NAMALWA (cell line): ENCODE data around the gene KCNAB1.

ENCODE experiments used
- DNase-seq: peaks from one replicate; pipeline ENCODE4 v3.0.0-alpha.2; 2015; ENCODE audit warnings: low spot score

The KCNAB1 gene

DNA sequence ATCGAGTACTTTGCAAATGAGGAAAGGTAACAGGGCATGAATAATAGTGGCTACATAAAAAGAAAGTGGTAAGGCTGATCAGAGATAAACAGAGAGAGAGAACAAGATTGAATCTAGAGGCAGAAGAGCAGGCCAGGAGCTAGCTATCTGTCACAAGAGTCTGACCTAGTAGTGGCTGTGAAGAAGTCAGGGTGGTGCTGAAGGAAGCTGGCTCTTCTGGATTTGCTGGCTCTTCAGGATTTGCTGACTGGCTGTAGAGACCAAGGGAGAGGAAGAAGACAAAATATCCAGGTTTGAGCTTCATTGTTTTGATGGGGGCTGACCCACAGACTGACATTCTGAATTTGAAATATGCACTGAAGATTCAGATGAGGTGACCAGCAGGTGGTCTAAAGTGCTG lies 292.2 kb downstream of the KCNAB1 start:
- no peak for DNase-seq

DNA sequence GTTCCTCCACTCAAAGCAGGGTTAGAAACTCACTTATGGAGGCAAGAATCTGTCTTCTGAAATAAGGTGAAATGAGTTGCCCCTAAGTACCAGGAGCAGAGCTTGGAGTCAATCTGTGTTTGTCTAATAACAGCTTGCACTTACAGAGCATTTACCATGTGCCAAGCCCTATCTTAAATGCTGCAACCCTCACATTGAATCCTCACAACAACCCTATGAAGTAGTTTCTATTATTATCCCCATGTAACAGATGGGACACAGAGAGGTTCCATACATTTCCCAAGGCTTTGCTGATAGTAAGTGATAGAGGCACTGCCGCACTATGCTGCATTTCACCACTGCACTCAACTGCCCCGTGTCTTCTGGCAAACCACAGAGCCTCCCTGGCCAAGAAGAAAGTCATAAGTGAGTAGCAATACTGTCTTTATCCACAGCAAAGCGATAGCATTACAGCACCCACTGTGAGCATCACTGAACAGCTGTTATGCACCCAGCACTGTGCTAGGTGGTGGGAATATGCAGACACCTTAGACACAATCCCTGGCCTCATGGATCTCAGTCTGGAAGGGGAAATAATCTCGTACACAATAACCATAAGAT lies 293.0 kb downstream of the KCNAB1 start:
- no peak for DNase-seq

DNA sequence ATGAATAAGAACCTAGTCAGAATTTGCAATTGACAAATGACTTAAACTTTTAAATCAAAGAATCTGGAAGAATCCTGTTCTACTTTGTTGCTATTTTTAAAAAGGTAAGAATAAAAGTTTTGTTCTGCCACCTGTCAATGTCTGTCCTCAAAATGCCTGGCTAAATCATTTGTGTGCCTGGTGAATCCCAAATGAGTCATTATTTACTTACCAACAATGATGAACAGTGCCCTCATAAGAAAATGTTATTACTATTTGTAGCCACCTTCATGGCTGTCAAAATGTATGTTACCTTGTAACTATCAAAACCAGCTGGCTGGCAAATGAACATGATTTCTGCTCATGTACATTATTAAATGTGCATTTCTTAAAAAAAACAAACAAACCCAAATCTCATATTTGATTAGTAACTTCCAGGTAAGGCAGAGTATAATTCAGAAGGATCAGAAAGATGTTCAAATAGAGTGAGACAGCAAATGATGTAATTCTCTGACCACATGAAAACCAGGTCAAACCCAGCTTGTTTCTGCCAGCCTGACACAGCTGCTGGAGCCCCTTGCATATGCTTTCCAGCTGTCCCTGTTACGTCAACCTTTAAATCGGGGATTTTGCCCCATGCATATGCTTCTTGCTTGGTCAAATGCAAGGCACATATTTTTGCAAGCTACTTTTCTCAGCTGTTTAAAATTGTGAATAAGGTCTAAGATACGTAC lies 296.6 kb downstream of the KCNAB1 start:
- no peak for DNase-seq

DNA sequence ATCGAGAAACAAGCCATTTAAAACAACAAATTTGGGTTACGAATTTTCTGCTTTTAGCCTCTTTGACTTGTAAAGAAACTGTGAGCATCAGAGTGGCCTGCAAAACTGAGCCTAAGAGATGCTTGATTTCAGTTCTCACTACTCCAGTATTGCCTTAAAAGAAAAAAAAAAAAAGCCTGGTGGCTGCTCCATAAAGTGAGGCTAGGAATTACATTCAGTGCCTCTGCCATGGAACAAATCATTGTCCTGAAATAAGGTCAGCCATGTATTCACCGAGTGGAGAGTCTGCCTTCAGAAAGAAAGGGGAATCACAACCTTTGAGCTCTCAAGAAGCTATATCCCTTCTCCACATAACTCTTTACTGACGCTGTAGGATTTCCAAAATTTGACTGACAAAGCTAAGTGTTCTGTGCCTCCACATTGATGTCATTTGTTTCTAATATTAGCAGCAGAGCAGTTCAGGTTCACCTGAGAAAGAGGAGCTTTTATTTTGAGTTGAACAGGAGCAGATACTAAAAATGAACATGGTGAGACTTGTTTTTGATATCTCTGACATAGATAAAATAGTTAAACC lies 297.3 kb downstream of the KCNAB1 start:
- DNase-seq = no peak

DNA sequence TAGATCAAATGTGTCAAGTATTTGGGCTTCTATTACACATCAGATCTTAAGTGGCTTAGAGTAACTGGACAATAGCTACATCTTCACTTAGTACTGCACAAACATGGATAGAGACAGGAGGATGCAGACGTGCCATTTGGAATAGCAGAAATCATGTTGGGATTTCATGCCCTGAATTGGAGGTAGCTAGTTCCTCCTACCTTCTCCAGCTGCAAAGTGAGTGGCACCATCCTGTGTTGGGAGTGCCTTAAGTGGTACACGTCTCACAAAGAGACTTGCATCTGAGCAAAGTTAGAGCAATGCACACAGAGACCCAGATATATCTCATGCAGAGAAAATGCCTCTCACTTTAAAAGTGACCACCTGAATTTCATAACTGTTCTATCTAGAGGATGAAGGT lies 298.1 kb downstream of the KCNAB1 start:
- DNase-seq = no peak

DNA sequence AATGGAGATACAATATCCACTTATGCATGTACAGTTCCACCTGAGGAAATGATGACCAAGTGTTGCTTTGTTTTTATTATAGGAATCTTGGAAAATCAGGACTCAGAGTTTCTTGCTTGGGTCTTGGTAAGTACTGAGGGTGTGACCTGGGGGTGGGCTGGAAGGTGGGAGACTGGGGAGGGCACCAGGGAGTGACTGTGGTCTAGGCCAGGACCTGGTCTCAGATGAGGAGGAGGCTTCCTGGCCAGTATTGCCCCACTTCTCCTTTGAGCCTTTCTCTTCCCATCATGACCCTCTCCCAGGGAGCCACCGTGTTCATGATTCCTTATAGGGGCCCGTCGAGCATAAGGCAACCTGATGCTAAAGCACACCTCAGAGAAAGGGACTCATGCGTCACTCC lies 301.2 kb downstream of the KCNAB1 start:
- no peak for DNase-seq

DNA sequence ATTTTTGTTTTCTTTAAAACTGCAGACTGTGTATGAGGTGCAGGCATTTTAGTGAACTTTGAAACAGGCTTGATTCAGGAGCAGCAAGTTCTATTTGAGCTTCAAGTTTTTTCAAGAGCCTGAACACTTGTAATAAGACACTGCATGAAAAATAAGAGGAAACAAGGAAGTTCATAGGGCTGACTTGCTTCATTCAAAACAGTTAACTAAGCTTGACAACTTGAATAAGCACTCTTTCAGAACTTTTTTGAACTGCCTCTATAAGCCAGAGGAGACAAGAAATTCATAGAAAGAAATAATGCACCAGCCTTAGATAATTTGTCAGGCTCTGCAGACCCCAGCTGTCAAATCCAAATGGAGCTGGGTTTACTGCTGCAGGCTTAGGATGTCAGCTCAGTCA lies 304.4 kb downstream of the KCNAB1 start:
- no peak for DNase-seq

DNA sequence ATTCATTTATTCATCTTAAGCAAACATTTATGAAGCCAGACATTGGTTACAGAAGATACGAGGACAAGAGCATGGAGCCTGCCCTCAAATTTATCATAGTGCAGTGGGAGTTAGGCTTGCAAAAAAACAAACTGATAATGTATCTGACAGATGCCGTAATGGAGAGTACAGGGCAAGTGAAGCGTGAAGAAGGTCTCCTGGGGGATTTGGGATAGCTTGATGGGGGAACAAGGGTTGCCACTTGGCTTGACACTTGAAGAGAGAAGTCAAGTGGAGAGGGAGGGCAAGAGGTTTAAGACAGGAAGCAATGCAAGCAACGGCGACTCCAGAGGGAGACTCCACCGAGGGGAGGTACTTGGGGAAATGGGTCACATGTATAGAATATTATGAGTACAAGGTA lies 305.3 kb downstream of the KCNAB1 start:
- no peak for DNase-seq

DNA sequence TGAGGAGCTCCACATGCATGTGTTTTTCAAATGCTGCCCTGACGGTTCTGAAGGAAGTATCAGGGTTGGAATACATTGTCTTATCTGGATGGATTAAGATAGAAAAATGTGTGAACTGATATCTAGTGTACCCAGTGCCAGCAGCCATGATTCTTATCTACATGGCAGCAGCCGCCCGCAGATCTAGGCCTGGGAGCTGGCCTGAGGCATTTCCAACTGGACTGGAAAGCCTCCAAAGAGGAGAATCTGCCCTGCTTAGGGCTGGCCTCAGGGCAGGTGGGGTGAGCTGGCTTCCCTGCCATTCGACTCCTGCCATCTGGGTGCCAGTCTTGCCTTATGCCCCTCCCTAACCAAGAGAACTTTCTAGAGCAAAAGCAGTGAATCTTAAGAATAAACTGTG lies 308.7 kb downstream of the KCNAB1 start:
- DNase-seq = no peak

DNA sequence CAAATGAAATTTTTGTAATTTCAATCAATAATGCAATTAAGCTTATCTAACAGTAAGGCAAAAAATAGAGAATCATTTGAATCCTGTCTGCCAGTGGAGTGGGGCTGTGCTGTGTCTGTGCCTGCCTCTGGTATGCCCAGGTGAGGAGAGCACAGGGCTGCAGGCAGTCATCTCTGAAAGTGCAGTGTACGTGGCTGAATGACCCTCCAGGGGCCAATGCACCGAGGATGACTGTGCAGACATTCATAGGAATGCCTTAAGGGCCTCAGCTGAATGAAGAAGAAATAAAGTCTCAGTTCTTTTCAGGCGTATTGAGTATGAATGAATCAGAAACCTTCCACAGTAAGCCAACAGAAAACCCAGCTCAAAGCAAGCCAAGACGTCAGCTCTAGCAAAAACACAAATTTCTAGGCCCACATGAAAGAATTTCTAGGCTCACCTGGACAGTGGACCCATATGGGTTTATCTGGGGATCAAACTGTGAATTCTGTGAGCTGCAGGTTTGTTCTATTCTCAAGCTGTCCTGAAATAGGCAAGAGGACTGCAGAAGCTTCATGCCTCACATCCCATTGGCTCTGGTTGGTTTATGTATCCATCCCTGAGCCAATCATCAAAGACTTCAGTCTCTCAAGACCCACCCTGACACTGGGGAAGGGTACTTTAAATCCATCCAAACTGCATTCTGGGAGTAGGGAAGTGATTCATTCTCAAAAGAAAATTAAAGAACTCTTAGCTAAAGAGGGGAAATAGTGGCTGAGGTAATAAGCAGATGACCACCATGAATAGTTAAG lies 311.2 kb downstream of the KCNAB1 start:
- DNase-seq = no peak

DNA sequence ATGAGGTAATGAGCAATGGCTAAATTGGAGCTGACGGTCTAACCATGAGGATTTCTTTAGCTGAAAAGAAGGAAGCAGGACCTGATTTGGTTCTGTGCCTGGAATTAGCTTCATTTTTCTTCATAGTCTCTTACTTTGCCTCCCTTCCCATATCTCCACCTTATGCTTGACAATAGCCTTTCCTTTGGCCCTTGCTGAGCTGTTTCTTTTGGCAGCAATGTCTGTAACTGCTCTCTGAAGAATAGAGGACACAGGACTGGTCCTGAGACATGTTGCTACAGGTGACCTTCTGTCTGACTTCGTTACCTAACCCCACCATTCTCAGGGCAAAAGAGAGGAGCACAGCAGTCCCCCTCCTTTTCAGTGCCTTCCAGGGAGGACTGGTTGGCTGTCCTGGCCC lies 312.2 kb downstream of the KCNAB1 start:
- no peak for DNase-seq

DNA sequence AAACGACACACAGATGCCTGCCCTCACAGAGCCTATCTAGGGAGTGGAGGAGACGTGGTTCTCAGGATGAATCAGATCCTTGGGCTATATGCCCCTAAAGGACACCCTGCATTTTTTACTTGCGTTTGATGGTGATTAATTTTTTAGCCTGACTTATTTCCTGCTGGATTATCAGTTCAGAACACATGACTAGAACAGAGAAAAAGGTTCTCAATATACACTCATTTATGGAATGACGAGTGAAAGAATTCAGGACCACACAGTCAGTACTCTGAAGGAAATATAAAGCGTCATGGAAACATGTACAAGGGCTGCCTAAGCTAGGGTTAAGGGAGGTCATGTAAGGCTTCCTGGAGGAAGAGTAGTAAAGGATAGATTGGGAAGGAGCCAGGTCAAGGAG lies 312.8 kb downstream of the KCNAB1 start:
- DNase-seq = no peak

DNA sequence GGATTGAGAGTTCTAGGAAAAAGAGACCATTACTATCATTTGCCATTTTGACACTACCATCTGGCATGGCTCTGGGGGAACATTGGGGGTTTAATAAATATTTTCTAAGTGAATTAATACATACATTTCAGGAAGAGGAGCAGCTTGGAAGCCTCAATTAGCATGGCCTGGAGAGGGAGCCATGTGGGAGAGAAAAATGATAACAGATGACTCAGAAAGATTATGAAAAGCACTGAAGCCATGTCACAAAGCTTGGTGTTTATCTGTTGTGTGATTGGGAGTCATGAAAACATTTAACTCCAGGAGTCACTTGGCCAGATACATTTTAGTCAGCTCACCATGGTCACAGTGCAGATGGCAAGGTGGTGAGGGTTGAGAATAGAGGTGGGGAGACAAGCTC lies 313.5 kb downstream of the KCNAB1 start:
- no peak for DNase-seq

DNA sequence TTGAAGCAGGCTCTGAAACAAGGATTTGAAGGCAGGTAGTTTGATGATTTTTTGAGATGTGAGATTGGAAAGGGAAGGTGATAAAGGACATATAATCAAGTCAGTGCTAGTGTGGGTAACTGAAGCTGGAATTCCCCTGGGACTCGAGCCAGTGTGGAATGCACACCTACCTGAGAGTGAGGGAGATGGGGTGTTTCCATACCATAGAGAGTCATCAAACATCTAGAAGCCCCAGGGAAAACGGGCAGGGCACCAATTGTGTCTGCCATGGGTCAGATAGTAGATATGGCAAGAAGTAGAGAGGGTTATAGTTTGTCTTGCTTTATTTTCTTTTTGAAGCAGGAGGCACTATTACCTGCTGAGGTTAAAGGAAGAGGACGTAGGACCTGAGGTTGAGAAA lies 314.5 kb downstream of the KCNAB1 start:
- DNase-seq = no peak

DNA sequence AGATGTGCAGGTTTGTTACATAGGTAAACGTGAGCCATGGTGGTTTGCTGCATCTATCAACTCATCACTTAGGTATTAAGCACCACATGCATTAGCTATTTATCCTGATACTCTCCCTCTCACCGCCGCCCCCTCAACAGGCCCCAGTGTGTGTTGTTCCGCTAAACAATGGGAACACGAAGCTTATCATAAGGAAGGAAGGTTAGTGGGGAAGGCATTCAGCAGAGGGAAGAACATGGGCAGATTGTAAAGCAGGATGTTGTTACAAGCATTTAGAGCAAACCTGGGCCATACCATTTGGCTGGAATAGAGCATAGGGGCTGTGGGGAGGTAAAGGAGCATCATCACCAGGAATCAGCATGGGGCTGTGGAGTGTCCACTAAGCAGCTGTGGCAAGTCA lies 322.7 kb downstream of the KCNAB1 start:
- no peak for DNase-seq

DNA sequence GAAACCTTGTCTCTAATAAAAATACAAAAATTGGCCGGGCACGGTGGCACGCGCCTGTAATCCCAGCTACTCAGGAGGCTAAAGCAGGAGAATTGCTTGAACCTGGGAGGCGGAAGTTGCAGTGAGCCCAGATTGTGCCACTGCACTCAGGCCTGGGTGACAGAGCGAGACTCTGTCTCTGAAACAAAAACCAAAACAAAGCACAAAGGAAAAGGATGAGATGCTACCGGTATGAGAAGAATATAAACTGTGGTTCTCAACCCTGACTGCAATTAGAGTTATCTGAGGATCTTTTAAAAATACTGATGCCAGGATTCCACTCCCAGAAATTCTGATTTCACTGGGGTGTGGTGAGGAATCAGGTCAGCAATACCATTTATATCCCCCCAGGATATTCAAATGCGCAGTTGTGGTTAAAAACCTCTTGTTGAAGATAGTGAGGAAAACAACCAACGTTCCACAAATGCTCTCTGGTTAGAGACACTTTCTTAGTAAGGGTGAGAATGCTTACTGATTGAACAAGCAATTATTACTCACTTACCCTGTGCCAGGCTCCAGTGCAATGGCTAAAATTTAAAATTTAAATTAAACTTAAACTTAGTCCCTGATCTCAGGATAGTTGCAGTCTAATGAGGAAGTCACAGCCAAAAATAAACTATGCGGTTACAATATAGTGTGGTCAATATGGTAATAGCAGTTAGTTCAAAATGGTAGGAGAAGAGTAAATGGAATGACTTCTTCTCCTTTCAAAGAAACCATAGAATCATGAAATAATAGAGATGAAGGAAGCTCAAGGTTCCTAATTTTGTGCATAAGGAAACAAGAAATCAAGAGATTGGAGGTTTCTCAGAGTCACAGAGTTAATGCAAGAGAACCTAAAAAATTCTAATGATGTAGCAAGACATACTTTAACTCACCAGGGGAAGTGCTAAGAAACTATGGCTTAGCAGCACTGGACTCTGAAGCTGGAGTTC lies 325.0 kb downstream of the KCNAB1 start:
- DNase-seq = peak; percentile 8

DNA sequence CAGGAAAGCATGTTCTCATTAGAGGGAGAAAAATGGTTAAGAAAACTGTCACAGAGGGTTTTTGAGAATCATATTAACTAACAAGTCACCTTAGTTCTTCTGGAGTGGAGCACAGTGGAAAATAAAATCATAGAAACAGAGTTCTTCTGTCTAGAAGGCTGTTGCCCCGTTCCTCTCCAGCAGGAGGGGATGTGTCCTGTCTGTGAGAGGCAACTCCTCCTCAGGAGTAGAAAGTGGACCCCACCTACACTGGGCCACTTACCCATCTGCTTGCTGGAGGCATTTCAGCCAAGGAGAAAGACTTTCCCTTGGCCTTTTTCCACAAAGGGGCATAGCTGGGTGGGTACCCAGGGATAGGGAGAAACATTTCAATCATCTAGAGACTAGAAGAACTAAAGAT lies 327.9 kb downstream of the KCNAB1 start:
- DNase-seq = peak; percentile 65

DNA sequence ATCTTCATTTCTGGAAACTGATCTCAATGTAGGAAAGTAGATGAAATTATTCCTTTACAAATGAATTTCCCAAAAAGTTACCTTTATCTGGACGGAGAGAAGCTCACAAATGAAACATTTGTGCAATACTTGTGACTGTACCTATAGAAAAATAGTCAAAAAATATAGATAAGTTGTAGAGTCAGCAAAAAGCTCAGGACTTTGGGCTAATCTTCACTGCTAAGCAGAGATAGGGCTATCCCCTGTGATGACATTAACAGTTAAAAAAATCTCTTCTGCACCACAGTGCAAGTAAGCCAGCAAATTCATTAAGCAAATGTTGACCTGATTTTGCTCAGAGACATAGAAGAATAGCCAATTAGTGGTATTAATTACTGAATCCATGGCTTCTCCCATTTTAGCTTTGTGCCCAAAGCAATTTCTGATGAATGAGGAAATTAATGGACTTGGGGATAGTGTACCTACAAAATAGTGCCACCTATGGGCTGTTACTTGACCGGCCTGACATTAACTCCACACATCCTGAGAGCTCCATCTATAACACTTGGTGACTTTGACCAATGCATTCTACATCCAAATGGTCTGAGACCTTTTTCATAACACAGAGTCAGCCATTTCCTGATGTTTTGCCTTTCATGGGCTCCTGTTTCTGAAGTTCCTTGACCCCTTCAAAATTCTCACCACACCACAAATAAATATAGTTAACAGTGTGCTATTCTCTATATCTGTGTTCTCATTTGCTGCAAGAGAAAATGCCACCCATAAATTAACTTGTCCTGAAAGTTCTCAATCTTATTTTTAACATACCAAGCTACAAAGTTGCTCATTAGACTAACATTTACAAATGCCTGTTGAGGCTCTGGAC lies 329.6 kb downstream of the KCNAB1 start:
- DNase-seq = peak; percentile 57

DNA sequence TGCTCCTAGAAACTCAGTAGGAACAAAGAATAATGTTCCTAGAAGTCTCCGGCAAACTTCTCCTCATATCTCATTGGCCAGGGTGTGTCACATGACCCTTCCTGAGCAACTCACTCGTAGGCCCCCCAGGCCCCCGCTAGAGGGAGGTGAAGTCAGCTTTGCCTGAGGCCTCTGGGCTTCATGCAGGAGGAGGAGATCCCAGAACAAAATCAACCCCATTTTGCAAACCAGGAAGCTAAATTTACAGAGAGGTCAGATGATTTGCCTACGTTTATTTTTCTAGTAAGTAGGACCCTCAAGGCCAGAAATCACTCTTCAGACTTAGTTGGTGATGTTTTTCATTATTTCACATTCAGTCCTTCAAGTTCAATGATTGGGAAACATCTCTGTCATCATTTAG lies 335.5 kb downstream of the KCNAB1 start:
- peak; percentile 15 for DNase-seq

DNA sequence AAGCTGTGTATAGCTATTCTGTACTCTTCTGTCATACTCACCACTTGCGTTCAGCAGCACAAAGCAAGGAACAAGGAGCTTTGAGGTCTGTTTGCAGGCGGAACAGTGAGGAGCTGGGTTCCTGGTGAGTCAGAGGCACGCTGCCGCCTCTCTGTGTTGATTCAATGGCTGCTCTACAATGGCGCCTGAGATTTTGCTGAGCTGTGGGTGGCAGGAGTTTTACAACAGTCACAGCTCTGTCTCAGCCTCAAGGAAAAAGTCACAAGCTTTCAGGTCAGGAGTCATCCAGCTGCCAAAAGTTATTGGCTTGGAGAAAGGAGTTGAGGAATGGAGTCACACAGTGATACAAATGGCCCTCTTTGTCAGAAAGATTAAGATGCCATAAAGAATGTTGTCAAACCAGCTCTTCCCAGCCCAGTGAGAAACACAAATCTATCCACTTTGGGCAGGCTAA lies 336.4 kb downstream of the KCNAB1 start:
- no peak for DNase-seq

DNA sequence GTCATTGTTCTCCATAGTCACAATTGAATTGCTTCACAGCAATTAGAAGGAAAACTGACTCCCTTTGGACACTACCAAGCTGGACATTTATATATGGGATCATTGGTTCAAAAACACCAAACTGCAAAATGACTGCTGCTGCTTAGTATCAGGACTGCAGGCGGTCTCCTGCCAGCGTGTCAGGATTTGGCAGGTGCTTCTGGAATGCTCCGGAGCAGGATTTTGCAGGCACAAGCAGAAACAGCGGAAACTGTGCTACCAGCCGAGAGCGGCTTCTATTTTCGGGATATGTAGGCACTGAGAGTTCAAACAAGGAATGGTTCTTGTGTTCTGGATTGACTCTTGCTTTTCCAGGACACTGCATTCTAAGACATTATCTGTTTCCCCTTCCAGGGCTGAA lies 339.1 kb downstream of the KCNAB1 start:
- no peak for DNase-seq
